Cortex of kidney (tissue), 1 donor: Measurements from ENCODE around the gene DAG1.

Experiments
- DNase-seq: peaks from one replicate; lab custom pipeline; 2025; lab: John Stamatoyannopoulos, UW

Gene DAG1

DNA sequence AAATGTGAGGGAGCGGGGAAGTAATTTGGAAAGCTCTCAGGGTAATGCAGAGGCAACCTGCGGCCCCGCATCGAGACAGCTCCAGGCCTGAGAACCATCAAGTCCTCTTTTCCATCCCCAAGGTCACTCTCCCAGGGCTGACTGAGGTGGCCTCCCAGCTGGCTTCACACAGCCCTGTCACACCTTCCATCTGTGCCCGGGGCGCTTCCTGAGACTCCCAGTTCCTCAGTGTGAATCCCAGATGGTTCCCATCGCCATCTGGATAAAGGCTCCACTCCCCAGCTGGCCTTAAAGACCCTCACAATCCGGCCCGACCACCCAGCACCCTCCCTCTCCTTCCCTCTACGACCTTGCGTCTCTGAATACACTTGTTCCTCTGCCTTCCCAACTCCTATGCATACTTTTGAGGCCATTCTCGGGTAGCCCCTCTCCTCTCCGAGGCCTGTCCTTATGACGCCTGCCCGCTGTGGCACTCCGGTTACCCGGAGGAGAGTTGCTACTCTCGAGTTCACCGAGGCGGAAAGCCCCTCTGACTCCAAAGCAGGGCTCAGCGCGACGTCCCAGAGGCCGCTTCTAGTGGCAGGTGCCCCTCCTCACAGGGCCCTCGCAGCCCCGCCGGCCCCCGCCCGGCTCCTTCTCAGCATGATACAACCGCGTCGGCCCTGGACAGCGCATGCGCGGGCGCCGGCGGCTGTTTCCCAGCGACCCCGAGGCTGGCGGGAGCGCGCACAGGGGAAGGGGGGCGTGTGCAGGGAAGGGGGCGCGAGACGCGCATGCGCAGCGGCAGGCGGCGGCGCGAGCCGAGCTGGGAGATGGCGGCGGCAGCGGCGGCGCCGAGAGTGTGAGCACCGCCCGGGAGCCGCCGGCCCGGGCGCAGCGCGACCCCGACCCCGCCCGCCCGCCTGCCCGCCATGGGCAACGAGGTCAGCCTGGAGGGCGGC lies 83.9 kb downstream of the DAG1 start, which contains the start of gene BSN:
TSS of gene BSN (plus strand) at position 786 of the 941 bp plus-strand sequence. CDS start at position 912, 126 bp downstream.
- DNase-seq, result peak; percentile 22

DNA sequence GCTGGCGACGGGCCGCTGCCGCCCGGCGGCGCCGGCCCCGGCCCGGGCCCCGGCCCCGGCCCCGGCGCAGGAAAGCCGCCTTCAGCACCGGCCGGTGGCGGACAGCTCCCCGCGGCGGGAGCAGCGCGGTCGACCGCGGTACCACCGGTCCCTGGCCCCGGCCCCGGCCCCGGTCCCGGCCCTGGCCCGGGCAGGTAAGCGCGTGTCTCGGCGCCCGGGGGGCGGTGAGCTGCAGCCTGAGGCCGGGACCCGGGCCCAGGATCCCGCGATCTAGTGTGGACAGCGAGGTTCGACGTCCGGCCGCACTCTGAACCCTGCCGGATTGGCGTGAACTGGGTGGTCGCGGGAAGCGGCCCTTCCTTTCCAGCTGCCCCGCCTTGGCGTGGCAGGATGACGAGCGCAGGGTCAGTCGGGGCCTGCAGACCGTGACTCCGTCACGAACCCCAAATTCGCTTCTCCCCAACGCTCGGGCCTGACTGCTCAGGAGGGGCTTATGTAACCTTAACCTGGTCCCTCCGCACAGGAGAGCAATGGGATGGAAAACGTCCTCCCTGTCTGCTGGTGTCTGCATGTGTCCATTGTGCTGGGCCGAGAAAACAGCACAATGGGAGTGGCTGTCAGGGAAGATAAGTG lies 84.7 kb downstream of the DAG1 start:
- no peak for DNase-seq

DNA sequence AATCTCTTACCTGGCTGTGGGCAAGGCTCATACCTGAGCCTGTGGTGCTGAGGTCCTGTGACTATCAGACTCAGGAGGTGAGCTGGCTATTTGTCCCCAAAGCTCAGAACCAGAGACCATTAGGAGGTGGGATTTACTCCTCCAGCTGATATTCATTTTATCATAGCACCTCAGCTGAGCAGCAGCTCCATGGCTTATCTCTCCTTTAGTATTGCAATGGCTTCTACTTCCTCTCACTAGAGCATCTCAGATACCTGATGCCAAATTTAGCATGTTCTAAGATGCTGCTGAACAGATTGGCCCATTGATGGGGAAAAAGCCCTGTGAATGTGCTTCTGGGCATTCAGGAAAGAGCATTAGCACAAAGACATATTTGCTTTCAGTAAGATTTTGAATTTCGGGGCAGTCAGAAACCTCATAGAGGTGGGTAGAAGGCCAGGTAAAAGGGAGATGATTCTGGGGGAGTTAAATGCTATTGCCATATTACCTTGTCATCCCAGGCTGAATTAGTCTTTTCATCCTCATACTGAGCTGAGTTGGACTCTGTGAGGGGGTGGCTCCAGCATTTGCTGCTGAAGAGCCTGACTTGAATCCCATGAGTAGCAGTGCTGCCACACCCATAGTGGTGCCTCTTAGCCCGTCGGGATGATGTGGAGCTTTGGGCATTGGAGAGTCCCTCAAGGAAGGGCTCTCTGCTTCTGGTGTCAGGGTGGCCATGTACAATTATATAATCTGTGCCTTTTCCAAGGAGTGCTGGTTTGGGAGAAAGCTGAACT lies 86.6 kb downstream of the DAG1 start:
- no peak for DNase-seq

DNA sequence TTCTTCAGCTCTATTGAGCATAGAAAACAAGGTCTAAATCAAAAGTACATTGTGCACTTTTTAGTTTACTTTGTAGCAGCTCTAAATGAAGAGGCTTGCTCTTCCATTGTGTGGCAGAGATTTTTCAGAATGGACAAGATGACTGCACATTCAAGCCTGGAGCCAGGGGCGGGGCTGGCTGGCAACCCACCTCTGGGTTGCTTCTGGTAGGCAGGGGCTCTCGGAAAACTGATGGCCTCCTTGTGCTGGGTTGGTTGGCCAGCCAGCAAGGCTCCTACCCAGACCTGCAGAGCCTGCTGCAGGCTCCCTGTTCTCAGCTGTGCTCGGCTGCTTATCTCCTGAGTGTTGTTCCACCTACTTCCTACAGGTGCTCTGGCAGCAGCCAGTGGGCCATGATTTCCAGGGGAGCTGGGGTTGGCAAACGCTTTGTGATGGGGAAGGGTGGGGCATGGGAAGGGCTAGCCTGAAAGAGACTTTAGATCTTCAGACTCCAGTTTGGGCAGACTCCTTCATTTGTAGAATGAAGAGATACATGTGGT lies 93.0 kb downstream of the DAG1 start:
- no peak for DNase-seq

DNA sequence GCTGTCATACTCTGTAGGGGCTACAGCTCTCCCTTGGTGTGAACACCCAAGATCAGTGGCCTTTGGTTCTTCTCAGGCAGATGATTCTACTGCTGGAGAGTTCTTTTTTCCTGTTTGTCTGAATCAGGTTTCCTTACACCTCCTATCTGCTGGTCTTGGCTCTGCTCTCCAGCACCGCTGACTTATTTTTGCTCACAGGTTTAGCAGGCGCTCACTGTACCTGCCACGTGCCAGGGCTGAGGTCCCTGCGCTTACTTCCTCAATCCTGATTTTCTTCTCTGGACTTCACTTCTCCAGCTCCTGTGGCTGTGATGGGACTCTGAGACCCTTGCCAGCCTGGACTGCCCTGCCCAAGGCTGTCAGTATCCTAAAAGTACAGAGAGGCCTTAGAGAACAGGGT lies 93.7 kb downstream of the DAG1 start:
- DNase-seq, result no peak

DNA sequence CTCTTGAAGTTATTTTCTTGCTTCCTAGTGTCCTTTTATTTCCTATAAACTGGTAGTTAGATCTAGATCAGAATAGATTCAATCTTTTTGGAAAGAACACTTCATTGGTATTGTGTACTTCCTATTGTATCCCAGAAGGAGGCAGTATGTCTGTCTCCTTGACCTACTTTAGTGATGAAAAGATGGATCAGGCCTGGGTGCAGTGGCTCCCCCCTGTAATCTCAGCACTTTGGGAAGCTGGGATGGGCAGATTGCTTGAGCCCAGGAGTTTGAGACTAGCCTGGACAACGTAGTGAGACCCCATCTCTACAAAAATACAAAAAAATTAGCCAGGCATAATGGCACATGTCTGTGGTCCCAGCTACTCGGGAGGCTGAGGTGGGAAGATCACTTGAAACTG lies 96.2 kb downstream of the DAG1 start:
- no peak for DNase-seq

DNA sequence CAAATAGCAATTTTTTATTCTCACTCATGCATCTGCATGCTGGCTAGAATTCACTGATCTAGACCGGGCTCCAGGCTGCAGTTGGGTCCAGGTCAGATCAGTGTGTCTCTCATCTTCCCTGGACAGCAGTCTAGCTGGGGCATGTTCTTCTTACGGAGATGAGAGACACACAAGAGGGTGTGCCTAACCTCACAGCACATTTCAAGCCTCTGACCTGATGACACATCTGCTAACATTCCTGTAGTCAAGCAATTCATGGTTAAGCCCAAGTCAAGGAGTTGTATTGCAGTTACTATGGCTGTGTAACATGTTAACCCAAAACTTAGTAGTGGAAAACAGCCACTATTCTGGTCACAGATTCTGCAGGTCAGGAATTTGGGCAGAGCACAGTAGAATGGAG lies 97.3 kb downstream of the DAG1 start:
- no peak for DNase-seq

DNA sequence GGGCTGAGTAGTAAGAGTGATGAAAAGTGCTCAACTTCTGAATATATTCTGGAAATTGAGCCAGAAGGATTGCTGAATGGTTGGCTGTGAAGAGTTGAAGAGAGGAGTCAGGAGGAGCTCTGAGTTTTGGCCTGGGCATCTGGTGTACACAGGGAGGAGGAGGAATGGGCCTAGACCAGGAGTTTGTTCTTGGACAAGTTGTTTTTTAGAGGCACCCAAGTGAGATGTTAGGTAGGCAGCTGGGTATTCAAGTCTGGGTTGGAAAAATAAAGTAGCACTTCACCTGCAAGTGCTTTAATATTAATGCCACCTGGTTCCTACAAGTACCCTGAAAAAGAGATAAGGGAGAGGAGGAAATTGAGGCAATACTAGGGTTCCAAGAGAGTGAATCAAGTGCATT lies 98.9 kb downstream of the DAG1 start:
- no peak for DNase-seq

DNA sequence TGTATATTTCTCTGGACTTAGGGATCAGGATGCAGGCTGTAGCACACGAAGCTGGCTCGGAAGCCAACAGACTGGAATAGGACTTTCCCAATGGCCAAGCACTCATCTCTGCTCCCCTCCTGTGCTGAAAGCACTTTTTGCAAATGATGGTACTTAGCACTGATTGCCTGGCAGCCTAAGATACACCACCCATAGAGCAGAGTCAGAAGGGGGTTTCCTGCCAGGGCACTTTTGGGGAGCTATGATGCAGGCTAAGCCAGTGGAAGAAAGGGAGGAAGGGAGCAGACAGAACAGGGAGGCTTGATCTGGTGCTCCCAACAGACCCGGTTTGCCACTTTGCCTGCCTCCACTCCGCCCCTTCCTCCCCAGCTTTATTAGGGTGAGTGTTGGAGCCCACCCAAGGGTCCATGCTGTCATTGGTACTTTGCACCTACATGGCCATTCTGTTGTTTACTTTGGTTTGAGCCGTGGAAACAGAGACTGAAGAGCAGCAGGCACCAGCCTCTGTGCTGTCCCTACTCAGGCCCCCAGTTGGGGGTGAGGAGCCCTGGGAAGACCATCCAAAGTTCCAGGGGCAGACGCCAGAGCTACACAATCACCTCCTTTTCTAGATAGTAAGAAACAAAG lies 100.1 kb downstream of the DAG1 start:
- DNase-seq, result no peak

DNA sequence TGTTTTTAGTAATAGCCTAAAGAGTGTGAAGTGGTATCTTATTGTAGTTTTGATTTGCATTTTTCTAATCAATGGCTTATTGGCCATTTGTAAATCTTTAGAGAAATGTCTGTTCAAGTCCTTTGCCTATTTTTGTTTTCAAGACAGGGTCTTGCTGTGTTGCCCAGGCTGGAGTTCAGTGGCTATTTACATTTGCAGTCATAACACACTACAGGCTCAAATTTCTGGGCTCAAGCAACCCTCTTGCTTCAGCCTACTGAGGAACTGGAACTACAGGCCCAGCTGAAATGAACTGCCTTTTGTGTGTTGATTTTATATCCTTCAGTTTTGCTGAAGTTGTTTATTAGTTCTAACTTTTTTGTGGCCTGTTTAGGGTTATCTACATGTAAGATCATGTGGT lies 112.1 kb downstream of the DAG1 start:
- no peak for DNase-seq
